Liver (tissue), 3 donors: ENCODE results near the gene PDE5A.

Experiments
- ATF3 ChIP-seq: IDR thresholded peaks from 2 replicates; pipeline ENCODE4 v1.6.1; 2016; ENCODE audit warnings: antibody characterized with exemption
- CTCF ChIP-seq: fragments of 150-350 bp; IDR thresholded peaks from 2 replicates; pipeline ENCODE4 v1.5.1; 2017; ENCODE audit warnings: improper control_type of control experiment, low read depth, low read length; ENCODE audit not compliant: missing input control
- EGR1 ChIP-seq, 2 donors: IDR thresholded peaks; 2 replicates each; pipeline ENCODE4 v1.6.1; 2016 to 2018; ENCODE audit warnings: antibody characterized with exemption in 2 of 2, low read depth in 2 of 2
- FOXA2 ChIP-seq: IDR thresholded peaks from 2 replicates; pipeline ENCODE4 v1.6.1; 2016; ENCODE audit warnings: antibody characterized with exemption
- GABPA ChIP-seq, 2 donors: IDR thresholded peaks in 1 of 2; conservative IDR thresholded peaks in 1 of 2; 2 replicates each; pipeline ENCODE4 v1.6.1; 2016; ENCODE audit warnings: antibody characterized with exemption in 2 of 2, mild to moderate bottlenecking in 1 of 2, moderate library complexity in 1 of 2
- JUND ChIP-seq, 2 donors: IDR thresholded peaks; 2 replicates each; pipeline ENCODE4 v1.6.1; 2016; ENCODE audit warnings: antibody characterized with exemption in 2 of 2
- MAX ChIP-seq: IDR thresholded peaks from 2 replicates; pipeline ENCODE4 v1.6.1; 2016; ENCODE audit warnings: antibody characterized with exemption
- RAD21 ChIP-seq, 2 donors: IDR thresholded peaks; 2 replicates each; pipeline ENCODE4 v1.6.1; 2016; ENCODE audit warnings: antibody characterized with exemption in 2 of 2, mild to moderate bottlenecking in 2 of 2
- REST ChIP-seq: IDR thresholded peaks from 2 replicates; pipeline ENCODE4 v1.6.1; 2016; ENCODE audit warnings: antibody characterized with exemption, mild to moderate bottlenecking
- RXRA ChIP-seq, 2 donors: IDR thresholded peaks; 2 replicates each; pipeline ENCODE4 v1.6.1; 2017 to 2018; ENCODE audit warnings: antibody characterized with exemption in 2 of 2, mild to moderate bottlenecking in 1 of 2
- SP1 ChIP-seq: IDR thresholded peaks from 2 replicates; pipeline ENCODE4 v1.6.1; 2018; ENCODE audit warnings: antibody characterized with exemption, mild to moderate bottlenecking
- YY1 ChIP-seq: IDR thresholded peaks from 2 replicates; pipeline ENCODE4 v1.6.1; 2016; ENCODE audit warnings: antibody characterized with exemption, mild to moderate bottlenecking
- donor health status: healthy.
- donor health status: healthy.

GRCh38 chr4:119625761-119626160 is 2.8 kb downstream of the PDE5A start:
- no peak for TF ChIP-seq CTCF
- no peak for TF ChIP-seq REST
- no peak for TF ChIP-seq SP1
- no peak for TF ChIP-seq JUND (IDR thresholded peaks at IDR 0.05)
- no peak for TF ChIP-seq GABPA (IDR thresholded peaks at IDR 0.05 in 1 of 2, conservative IDR thresholded peaks at IDR 0.05 in 1 of 2)
- no peak for TF ChIP-seq MAX
- TF ChIP-seq FOXA2, result no peak
- TF ChIP-seq YY1, result no peak
- no peak for TF ChIP-seq EGR1 (IDR thresholded peaks at IDR 0.05; ENCODE audit: low read depth in 2 of 2)
- no peak for TF ChIP-seq RAD21 (IDR thresholded peaks at IDR 0.05)
- TF ChIP-seq ATF3, result no peak
- TF ChIP-seq RXRA (IDR thresholded peaks at IDR 0.05), result no peak
